ENCODE measurements around the gene EFNB2.

DNA sequence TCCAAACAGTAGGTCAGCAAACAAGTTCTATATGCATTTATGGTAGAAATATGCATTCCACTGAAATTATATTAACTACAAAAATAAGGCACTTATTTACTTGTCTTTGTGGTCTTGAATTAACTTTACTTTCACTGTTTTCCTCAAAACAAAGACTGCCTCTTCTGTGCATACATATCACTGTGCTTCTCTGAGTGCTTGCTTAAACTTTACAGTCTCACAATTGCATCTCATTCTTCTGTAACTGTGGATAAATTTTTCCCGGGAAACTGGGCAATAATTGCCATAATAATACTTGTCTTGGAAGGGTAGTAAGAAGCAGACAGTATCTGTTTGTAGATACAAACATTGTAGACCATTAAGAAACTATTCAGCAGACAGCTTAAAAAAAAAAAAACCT lies 38.4 kb downstream of the EFNB2 start:
- TF ChIP-seq, protein P1, sequence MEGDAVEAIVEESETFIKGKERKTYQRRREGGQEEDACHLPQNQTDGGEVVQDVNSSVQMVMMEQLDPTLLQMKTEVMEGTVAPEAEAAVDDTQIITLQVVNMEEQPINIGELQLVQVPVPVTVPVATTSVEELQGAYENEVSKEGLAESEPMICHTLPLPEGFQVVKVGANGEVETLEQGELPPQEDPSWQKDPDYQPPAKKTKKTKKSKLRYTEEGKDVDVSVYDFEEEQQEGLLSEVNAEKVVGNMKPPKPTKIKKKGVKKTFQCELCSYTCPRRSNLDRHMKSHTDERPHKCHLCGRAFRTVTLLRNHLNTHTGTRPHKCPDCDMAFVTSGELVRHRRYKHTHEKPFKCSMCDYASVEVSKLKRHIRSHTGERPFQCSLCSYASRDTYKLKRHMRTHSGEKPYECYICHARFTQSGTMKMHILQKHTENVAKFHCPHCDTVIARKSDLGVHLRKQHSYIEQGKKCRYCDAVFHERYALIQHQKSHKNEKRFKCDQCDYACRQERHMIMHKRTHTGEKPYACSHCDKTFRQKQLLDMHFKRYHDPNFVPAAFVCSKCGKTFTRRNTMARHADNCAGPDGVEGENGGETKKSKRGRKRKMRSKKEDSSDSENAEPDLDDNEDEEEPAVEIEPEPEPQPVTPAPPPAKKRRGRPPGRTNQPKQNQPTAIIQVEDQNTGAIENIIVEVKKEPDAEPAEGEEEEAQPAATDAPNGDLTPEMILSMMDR (IDR thresholded peaks at IDR 0.05) = no peak
- TF ChIP-seq POLR2A (IDR thresholded peaks at IDR 0.05) = no peak
